ENCODE data around the gene SH2B3. TPM values are rescaled to one million over a fixed set of nuclear protein-coding genes. Genes with fewer than 3 reads are reported as not detected.

SH2B3 gene
- total RNA-seq, 1 donor from 2014 or later: 36.4 TPM

DNA sequence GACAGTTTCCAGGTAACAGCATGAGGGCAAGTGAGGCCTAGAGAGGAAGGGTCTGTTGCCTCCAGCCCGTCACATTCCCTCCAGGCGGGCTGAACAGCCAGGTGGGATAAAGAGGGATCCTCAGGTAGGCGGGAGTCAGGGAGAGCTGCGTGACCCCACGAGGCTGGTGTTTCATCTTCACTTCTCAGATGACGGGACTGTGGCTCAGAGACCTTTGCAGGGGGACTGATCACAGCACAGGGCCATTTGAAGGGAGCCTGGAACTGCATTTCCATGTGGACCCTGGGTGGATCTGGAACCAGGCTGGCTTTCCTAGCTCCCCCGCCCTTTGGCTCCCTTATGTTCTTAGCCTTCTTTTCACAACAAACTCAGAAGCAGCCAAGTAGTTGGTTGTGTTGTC, 37.4 kb downstream of the SH2B3 start:
- TF ChIP-seq, protein P1, sequence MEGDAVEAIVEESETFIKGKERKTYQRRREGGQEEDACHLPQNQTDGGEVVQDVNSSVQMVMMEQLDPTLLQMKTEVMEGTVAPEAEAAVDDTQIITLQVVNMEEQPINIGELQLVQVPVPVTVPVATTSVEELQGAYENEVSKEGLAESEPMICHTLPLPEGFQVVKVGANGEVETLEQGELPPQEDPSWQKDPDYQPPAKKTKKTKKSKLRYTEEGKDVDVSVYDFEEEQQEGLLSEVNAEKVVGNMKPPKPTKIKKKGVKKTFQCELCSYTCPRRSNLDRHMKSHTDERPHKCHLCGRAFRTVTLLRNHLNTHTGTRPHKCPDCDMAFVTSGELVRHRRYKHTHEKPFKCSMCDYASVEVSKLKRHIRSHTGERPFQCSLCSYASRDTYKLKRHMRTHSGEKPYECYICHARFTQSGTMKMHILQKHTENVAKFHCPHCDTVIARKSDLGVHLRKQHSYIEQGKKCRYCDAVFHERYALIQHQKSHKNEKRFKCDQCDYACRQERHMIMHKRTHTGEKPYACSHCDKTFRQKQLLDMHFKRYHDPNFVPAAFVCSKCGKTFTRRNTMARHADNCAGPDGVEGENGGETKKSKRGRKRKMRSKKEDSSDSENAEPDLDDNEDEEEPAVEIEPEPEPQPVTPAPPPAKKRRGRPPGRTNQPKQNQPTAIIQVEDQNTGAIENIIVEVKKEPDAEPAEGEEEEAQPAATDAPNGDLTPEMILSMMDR (IDR thresholded peaks at IDR 0.05): no peak
- H3K4me1 Mint-ChIP-seq (ENCODE audit: unreplicated experiment): peaks cover 39% of the 10 kb centered on the region
- H3K27ac Mint-ChIP-seq (ENCODE audit: unreplicated experiment): peak overlapping the region; percentile 65
- H3K4me3 Mint-ChIP-seq (ENCODE audit: unreplicated experiment): no peak overlapping the region
- no peak for DNase-seq (ENCODE audit: extremely low spot score, unreplicated experiment)
- no peaks in the 10 kb centered on the region for H3K27me3 Mint-ChIP-seq (ENCODE audit: unreplicated experiment)
- H3K9me3 Mint-ChIP-seq (ENCODE audit: unreplicated experiment): no peaks in the 10 kb centered on the region
- H3K36me3 Mint-ChIP-seq (ENCODE audit: unreplicated experiment): peaks cover 20% of the 10 kb centered on the region

DNA sequence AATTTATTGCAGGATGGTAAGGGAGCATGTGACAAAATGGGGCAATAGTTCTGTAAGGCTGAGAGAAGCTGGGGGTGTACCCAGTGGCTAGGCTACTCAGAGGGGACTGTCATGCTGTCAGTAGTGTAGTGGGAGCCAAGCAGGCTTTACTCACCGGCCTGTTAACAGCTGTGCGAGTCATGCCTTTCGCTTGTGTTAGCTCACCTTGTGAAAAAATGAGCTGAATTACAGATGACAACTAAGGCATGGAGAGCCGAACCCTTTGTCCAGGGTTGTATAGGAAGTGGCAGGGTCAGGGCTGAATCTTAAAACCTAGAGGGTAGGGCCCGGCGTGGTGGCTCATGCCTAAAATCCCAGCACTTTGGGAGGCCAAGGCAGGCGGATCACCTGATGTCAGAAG, 37.9 kb downstream of the SH2B3 start:
- DNase-seq (ENCODE audit: extremely low spot score, unreplicated experiment): no peak
- Mint-ChIP-seq H3K4me1 (ENCODE audit: unreplicated experiment) (peaks cover 35% of the 10 kb centered on the region), H3K4me3 (ENCODE audit: unreplicated experiment) (no peak overlapping the region)

DNA sequence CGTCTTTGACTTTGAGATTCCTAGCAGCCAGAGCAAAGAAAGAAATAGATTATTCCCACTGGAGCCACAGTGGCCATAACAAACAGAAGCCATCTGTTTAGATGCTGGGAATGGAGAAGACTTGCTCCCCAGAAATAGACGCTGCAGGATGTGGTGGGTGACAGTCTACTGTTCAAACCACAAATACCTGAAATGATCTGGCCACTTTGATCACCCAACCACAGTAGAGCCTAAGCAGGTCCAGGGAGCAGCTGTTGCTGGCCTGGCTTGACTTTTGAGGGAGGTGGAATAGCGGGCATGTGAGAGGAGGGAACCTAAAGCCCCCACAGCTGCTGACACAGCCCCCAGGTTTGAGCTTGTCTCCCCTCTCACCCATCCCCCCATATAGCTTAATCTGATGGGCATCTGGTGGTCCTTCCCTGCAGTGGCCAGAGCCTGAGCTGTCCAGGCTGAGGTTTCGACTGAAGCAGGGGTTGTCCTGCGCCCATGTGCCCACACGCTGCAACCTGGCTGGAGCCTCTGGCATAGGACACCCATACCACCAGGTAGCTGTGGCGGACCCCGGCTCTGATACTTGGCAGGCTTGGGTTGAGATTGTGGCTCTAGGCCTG, 38.7 kb downstream of the SH2B3 start:
- H3K27me3 Mint-ChIP-seq (ENCODE audit: unreplicated experiment): no peaks in the 10 kb centered on the region
- H3K36me3 Mint-ChIP-seq (ENCODE audit: unreplicated experiment): peaks cover 30% of the 10 kb centered on the region
- no peak for DNase-seq (ENCODE audit: extremely low spot score, unreplicated experiment)
- no peak overlapping the region for H3K4me3 Mint-ChIP-seq (ENCODE audit: unreplicated experiment)
- H3K4me1 Mint-ChIP-seq (ENCODE audit: unreplicated experiment): peaks cover 34% of the 10 kb centered on the region
- H3K27ac Mint-ChIP-seq (ENCODE audit: unreplicated experiment): peak overlapping the region; percentile 86
- H3K9me3 Mint-ChIP-seq (ENCODE audit: unreplicated experiment): no peaks in the 10 kb centered on the region
- TF ChIP-seq, protein P1 (IDR thresholded peaks at IDR 0.05): no peak

More for the DNA sequence above, 37.9 kb downstream of the SH2B3 start:
- Mint-ChIP-seq H3K36me3 (ENCODE audit: unreplicated experiment) (peaks cover 24% of the 10 kb centered on the region), H3K27me3 (ENCODE audit: unreplicated experiment) (no peaks in the 10 kb centered on the region), H3K9me3 (ENCODE audit: unreplicated experiment) (no peaks in the 10 kb centered on the region), H3K27ac (ENCODE audit: unreplicated experiment) (peak overlapping the region; percentile 65)
- TF ChIP-seq, protein P1 (IDR thresholded peaks at IDR 0.05): no peak

DNA sequence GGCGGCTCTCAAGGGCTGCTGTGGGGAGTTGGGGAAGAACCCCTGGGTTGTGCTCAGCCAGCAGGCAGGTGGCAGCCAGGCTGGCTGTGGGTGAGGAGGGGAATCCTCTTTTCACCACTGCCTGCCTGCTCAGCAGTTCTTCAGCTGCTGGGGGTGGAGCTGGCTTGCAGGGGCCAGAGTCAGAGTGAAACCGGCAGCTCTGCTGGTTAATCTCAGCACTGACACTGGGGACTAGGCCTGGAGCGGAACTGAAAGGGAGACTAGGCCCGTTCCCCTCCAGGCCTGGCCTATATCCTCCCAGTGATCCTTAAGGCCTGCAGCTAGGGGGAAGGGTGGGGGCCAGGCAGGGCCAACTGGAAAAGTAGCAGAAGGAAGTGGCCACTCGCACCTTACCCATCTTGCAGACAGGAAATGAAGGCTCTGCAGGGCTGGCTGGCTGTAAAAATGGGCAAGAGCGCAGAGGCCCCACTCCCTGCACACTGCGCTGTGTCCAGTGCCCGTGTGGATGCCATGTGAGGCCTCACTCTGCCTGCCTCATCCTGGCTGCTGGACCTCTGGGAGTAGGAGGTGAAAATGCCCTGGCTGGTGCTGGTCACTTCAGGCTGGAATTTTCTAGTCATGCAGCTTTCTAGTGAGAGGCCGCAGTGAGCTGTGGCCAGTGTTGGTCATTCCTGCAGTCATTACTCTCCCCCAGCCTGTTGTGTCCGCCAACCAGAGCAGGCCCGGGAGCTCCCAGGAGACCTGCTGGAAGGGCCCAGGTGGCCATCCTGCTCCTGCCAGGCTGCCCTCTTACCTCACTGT, 39.4 kb downstream of the SH2B3 start:
- TF ChIP-seq, protein P1 (IDR thresholded peaks at IDR 0.05): no peak
- Mint-ChIP-seq H3K9me3 (ENCODE audit: unreplicated experiment) (no peaks in the 10 kb centered on the region), H3K36me3 (ENCODE audit: unreplicated experiment) (peaks cover 32% of the 10 kb centered on the region), H3K4me3 (ENCODE audit: unreplicated experiment) (no peak overlapping the region), H3K27me3 (ENCODE audit: unreplicated experiment) (no peaks in the 10 kb centered on the region), H3K4me1 (ENCODE audit: unreplicated experiment) (peaks cover 29% of the 10 kb centered on the region), H3K27ac (ENCODE audit: unreplicated experiment) (peak overlapping the region; percentile 86)
- DNase-seq (ENCODE audit: extremely low spot score, unreplicated experiment): peak; percentile 74
